ENCODE results near the gene SMO. TPM values are rescaled to one million over a fixed set of nuclear protein-coding genes. Genes with fewer than 3 reads are reported as not detected.

SMO gene
- total RNA-seq, 1 experiment from 2014 or later = 40.3 TPM

DNA sequence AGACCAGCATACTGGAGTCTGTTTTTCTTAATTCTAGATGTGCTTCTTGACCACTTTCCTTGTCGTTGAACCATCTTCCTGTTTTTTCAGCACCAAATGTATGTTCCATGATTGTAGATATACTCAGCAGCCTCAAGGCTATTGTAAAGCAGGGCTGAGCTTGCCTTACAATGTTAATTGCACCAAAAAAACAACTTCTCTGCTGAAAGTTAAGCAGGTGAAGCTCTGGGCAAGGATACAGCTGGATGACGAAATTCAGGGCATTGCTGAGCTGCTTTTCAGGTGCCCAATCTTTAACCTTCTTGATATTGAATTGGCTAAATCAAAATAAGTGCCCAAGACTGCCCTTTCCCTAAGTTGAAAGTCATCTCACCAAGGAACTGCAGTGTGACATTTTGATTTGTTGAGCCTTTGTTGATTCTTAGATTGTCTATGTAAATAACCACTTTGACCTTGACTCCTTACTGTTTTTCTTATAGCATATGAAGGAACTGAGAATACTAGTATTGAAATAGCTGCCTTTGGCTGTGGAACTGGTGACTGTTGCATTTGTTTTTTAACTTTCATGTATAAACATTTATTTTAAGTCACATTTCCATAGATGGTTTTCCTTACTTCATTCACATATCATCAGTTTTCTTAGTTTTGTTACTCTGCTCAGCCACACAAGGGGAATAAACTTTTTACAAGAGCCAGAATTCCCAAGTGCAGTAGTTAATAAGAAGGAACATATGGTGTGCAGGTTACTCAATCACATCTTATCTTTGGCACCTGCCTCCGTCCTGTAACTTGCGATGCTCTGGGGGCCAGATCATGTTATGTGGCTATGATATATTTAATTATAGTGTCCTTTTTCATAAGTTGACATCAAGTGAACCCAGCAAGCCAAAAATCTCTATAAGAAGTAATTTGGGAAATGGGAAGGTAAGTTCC is 39.5 kb downstream of the SMO start:
- TF ChIP-seq EZH2 (IDR thresholded peaks at IDR 0.05; ENCODE audit: borderline replicate concordance, low read depth, low read length, poor library complexity, severe bottlenecking) = no peak
- TF ChIP-seq, protein P1, sequence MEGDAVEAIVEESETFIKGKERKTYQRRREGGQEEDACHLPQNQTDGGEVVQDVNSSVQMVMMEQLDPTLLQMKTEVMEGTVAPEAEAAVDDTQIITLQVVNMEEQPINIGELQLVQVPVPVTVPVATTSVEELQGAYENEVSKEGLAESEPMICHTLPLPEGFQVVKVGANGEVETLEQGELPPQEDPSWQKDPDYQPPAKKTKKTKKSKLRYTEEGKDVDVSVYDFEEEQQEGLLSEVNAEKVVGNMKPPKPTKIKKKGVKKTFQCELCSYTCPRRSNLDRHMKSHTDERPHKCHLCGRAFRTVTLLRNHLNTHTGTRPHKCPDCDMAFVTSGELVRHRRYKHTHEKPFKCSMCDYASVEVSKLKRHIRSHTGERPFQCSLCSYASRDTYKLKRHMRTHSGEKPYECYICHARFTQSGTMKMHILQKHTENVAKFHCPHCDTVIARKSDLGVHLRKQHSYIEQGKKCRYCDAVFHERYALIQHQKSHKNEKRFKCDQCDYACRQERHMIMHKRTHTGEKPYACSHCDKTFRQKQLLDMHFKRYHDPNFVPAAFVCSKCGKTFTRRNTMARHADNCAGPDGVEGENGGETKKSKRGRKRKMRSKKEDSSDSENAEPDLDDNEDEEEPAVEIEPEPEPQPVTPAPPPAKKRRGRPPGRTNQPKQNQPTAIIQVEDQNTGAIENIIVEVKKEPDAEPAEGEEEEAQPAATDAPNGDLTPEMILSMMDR (conservative IDR thresholded peaks at IDR 0.05; ENCODE audit: low read depth, low read length) = no peak
- ChIA-PET CTCF (no interaction called here), POLR2A (ENCODE audit: low non-redundant PET) (interaction anchor here (0.6 kb wide), 1 partner anchor 56 kb away, joined by 3 read pairs; no protein-coding TSS in a partner anchor)
- no peak for DNase-seq (ENCODE audit: low spot score)
- Histone ChIP-seq H3K36me3 (ENCODE audit: insufficient read depth, low read length, poor library complexity, severe bottlenecking) (no peaks in the 10 kb centered on the region), H3K27me3 (replicated peaks; ENCODE audit: insufficient read depth, low read depth, low read length, poor library complexity) (no peaks in the 10 kb centered on the region), H3K4me3 (ENCODE audit: low read depth, low read length, poor library complexity, severe bottlenecking) (no peak overlapping the region), H3K9me3 (ENCODE audit: low read depth, low read length, poor library complexity, severe bottlenecking) (no peaks in the 10 kb centered on the region), H3K4me1 (ENCODE audit: insufficient read depth, low read length, poor library complexity, severe bottlenecking) (peaks cover 8% of the 10 kb centered on the region), H3K27ac (ENCODE audit: low read depth, low read length, poor library complexity, severe bottlenecking) (no peak overlapping the region)
- intact Hi-C loops (cut with micrococcal nuclease; ENCODE audit: unreplicated experiment) = no loop called here
- BruUV-seq (replicated peaks) = no TSS peak

DNA sequence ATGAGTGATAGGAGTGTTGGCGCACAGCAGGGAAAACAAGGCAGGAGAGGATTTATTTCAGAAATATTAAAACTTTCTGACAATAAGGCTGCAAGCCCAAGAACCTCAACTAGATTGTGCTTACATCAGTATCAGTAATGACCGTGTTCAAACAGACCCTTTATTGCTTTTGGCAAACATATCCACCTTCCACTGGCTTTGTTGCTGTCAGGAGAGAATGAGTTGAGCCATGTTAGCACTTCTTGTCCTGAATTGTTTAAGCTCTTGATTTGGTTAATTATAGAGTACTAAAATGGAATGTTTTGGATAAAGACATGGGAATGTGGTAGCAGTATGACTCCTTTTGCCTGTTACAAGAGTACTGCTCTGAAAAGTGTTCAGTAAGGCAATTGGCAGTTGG is 40.2 kb downstream of the SMO start:
- H3K9me3 ChIP-seq (ENCODE audit: low read depth, low read length, poor library complexity, severe bottlenecking) = no peaks in the 10 kb centered on the region
- POLR2A ChIA-PET (ENCODE audit: low non-redundant PET) = no interaction called here
- BruUV-seq (replicated peaks) = no TSS peak
- no peaks in the 10 kb centered on the region for H3K36me3 ChIP-seq (ENCODE audit: insufficient read depth, low read length, poor library complexity, severe bottlenecking)
- no peak overlapping the region for H3K4me3 ChIP-seq (ENCODE audit: low read depth, low read length, poor library complexity, severe bottlenecking)
- H3K27ac ChIP-seq (ENCODE audit: low read depth, low read length, poor library complexity, severe bottlenecking) = no peak overlapping the region
- DNase-seq (ENCODE audit: low spot score) = no peak
- H3K4me1 ChIP-seq (ENCODE audit: insufficient read depth, low read length, poor library complexity, severe bottlenecking) = peaks cover 8% of the 10 kb centered on the region
- intact Hi-C loops (cut with micrococcal nuclease; ENCODE audit: unreplicated experiment) = no loop called here
- CTCF ChIA-PET = no interaction called here
- H3K27me3 ChIP-seq (replicated peaks; ENCODE audit: insufficient read depth, low read depth, low read length, poor library complexity) = no peaks in the 10 kb centered on the region
- TF ChIP-seq, protein P1 (conservative IDR thresholded peaks at IDR 0.05; ENCODE audit: low read depth, low read length) = no peak
- no peak for TF ChIP-seq EZH2 (IDR thresholded peaks at IDR 0.05; ENCODE audit: borderline replicate concordance, low read depth, low read length, poor library complexity, severe bottlenecking)

DNA sequence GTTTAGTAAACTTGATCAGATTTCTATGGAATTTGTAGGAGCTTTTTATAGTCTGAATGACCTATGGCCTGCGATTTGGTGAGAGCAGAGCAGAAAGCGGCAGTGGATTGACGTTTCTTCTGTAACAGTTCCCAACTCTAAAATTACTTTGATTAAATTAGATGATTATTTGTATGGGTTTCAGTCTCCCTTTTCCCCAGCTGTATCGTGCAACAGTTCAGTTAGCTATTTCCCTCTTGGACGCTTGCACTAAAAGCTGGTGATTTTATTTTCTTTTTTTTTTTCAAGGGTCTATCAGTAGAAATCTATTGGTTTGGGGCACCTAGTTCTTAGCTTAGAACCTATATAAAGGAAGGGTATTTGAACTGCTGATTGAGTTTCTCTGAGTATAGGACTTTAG is 43.2 kb downstream of the SMO start:
- Histone ChIP-seq H3K27ac (ENCODE audit: low read depth, low read length, poor library complexity, severe bottlenecking) (no peak overlapping the region), H3K4me3 (ENCODE audit: low read depth, low read length, poor library complexity, severe bottlenecking) (no peak overlapping the region), H3K36me3 (ENCODE audit: insufficient read depth, low read length, poor library complexity, severe bottlenecking) (no peaks in the 10 kb centered on the region), H3K27me3 (replicated peaks; ENCODE audit: insufficient read depth, low read depth, low read length, poor library complexity) (no peaks in the 10 kb centered on the region), H3K9me3 (ENCODE audit: low read depth, low read length, poor library complexity, severe bottlenecking) (no peaks in the 10 kb centered on the region), H3K4me1 (ENCODE audit: insufficient read depth, low read length, poor library complexity, severe bottlenecking) (peaks cover 6% of the 10 kb centered on the region)
- TF ChIP-seq, protein P1 (conservative IDR thresholded peaks at IDR 0.05; ENCODE audit: low read depth, low read length) = no peak
- TF ChIP-seq EZH2 (IDR thresholded peaks at IDR 0.05; ENCODE audit: borderline replicate concordance, low read depth, low read length, poor library complexity, severe bottlenecking) = no peak
- intact Hi-C loops (cut with micrococcal nuclease; ENCODE audit: unreplicated experiment) = no loop called here
- no peak for DNase-seq (ENCODE audit: low spot score)
- POLR2A ChIA-PET (ENCODE audit: low non-redundant PET) = interaction anchor here (0.6 kb wide), 1 partner anchor 27 kb away, joined by 3 read pairs; no protein-coding TSS in a partner anchor
- CTCF ChIA-PET = no interaction called here
- BruUV-seq (replicated peaks) = no TSS peak

Data from A673 (cell line).